Head of caudate nucleus (tissue), 42 donors: ENCODE data around the gene C1QBP.

Source experiments
- DNase-seq, 42 donors: peaks; one replicate each; pipeline versions ENCODE4 v3.0.0 to v3.0.0-alpha.2; 2020 to 2021; ENCODE audit warnings: mixed read lengths in 7 of 42
- intact Hi-C: fragments of 100-400 bp; cut with DNase I; formaldehyde crosslinking; loops from one replicate; pipeline ENCODE4 v1.15.0; 2022

C1QBP gene, protein sequence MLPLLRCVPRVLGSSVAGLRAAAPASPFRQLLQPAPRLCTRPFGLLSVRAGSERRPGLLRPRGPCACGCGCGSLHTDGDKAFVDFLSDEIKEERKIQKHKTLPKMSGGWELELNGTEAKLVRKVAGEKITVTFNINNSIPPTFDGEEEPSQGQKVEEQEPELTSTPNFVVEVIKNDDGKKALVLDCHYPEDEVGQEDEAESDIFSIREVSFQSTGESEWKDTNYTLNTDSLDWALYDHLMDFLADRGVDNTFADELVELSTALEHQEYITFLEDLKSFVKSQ

DNA sequence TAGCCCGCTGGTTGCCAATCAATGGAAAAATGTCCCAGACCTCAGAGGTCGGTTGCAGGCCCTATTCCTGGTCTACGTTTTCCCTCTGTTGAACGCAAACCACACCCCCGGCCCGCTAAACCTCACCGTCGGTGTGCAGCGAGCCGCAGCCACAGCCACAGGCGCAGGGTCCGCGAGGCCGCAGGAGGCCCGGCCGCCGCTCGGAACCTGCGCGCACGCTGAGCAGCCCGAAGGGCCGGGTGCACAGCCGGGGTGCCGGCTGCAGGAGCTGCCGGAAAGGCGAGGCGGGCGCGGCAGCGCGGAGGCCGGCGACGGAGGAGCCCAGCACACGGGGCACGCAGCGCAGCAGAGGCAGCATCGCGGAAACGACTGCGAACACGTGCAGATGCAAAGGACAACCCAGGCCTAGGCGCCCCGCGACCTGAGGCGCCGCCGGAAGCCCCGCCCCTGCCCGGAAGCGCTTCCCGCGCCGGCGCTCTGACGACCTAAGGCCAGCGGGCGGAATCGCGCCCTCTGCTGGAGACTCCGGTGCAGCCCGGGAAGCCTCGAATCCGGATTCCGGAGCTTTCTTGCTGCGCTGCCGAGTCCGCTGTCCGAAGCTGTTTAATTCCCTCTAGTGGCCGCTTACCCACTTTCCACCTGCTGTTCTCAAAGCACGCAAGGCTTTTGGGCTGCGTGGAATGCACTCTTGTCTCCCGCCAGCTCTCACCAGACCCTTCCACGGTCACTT lies at the start of gene C1QBP:
C1QBP (minus strand) TSS at position 440 of the 730 bp plus-strand sequence; CDS start at position 358, 82 bp downstream.
- intact Hi-C loops: loop anchor here (2.0 kb wide), 1 partner anchor 30 kb away; the partner anchor contains the start of gene DHX33
- DNase-seq: peak; percentile 74 to 97 (median 91)

GRCh38 chr17:5488752-5489151 lies 49.8 kb upstream of the C1QBP start:
- intact Hi-C loops: no loop called here
- no peak for DNase-seq

DNA sequence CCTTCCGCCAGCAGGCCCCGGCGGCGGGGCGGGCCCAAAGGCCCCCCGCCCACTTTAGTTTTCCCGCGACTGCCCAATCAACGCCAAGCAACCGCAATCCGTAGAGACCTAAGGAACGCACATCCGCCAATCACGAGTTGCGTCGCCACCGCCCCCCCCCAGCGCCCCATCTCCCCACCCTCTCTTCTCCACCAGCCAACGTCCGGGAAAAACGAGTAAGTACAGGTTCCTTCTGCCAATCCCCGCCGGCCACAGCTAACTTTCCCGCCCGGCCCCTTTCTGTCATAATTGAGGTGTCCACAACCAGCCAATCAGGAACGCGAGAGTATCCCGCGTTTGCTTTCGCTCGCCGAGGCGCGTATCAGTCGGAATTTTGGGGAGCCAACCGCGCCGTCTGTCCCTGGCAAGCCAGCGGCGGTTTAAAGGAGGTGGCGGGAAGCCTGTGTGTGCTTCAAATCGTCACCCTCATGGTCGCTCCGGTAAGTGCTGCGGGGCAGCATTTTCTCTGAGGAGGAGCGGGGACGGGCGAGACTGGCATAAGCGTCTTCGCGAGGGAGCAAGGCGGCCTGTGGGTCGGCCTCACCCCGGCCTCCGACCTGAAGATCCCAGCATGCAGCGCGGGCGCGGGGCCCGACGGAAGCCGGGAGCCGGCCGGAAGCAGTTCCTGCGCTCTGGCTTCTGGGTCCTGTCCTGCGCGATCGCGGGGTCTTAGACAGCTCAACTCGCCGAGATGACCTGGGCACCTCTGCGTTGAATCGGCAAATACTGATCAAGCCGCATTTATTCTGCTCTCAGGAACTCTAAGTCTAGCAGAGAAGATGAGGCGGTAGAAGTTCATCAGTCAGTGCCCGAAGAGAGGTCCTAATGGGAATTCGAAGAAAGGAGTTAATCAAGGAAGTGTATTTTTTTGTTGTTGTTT lies 47.5 kb upstream of the C1QBP start, which contains the start of gene MIS12:
MIS12 (plus strand) TSS at position 361 of the 919 bp plus-strand sequence. CDS start 2,297 bp downstream, outside the sequence.
- intact Hi-C loops: loop anchor here (2.0 kb wide), 1 partner anchor 18 kb away; the partner anchor contains the start of gene DHX33

GRCh38 chr17:5485270-5486205 lies 46.6 kb upstream of the C1QBP start, which contains the start of gene DERL2:
Gene DERL2 (minus strand): TSS chr17:5486178. CDS start chr17:5486161, 17 bp downstream.
- peak in 2 of 42 donors; percentile 17 to 47 for DNase-seq
- intact Hi-C loops: loop anchor here (2.0 kb wide), 1 partner anchor 17 kb away; the partner anchor contains the start of gene DHX33

More for the DNA sequence above, 47.5 kb upstream of the C1QBP start, which contains the start of gene MIS12:
- DNase-seq: peak; percentile 93 to 100 (median 98)

- intact Hi-C loops: no loop called here
- no peak for DNase-seq
Observed at GRCh38 chr17:5481451-5481850, 42.5 kb upstream of the C1QBP start.

DNA sequence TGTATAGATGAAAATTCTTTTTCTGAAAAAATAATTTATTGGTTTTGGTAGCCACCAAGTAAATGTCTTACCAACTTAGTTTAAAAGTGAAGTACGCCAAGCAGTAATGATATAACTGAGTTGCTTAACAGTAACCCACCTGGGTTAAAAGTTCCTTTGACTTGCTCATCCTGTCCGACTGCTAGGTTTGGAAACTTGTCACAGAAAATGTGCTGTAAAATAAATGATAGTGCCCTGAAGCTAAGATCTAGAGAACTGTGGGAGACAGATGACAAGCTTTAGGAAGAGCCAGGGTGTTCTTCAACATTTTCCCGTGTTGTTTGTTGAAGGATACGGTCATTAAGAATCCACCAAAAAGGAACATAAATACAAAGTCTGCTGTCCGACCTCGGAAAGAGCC lies 42.0 kb upstream of the C1QBP start:
- intact Hi-C loops: no loop called here
- no peak for DNase-seq

- no peak for DNase-seq
- intact Hi-C loops: no loop called here
Observed at GRCh38 chr17:5478992-5479391, 40.0 kb upstream of the C1QBP start.

DNA sequence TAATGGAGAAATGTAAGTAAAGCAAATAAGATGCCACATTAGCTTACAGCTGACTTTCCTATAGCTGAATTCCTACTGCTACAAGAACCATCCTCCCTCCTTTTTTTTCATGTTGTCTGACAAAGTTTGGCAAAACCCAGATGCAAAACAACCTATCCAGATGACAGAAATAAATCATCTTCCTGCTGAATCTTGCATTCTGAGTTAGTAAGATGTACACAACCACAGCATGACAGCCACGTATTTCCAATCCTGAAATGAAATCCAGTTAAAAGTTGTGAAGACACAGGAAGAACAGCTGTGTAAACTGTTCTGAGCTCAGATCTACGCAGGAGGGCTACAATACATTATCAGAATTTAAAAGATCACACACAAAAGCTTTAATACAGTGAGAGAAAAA lies 35.0 kb upstream of the C1QBP start:
- intact Hi-C loops: no loop called here
- DNase-seq: no peak

DNA sequence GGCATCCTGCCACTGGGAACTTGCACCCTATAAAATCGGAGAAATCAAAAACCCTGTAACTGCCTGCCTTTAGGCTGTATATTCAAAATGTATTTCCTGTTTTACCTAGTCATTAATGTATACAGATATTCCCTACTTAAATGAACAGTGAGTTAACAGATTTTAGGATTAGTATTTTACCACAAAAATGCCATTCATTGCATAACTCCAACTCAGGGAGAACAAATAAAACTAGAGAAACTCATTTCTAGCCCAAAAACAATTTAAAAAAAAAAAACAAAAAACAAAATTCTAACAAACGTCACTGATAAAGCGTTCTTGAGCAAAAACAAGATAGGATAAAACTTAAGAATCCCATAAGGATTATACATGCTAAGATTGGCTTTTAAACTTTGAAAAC lies 33.6 kb upstream of the C1QBP start:
- no peak for DNase-seq
- intact Hi-C loops: no loop called here

DNA sequence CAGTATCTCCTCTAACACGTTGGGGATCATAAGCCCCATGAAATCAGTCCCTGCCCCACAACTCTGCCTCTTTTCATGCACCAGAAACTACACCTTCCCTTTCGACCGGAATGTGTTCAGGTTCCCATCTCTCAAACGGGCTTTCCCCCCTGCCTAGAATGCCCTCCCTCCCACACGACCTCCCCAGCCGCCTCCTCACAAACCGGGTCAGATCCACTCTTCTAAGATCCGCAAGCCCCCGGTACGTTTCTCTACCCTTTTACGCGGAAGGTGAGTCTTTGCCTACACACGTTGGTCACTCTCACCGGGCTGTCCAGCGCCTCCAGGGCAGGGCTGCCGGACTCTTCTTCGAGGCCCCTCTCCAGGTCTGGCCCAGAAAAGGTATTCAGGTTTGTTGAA lies 29.1 kb upstream of the C1QBP start:
- peak in 4 of 42 donors; percentile 1 to 46 (median 21) for DNase-seq
- intact Hi-C loops: loop anchor here (2.0 kb wide), 2 partner anchors 19 to 29 kb away; partner anchors contain the start of genes C1QBP, DERL2 and MIS12

DNA sequence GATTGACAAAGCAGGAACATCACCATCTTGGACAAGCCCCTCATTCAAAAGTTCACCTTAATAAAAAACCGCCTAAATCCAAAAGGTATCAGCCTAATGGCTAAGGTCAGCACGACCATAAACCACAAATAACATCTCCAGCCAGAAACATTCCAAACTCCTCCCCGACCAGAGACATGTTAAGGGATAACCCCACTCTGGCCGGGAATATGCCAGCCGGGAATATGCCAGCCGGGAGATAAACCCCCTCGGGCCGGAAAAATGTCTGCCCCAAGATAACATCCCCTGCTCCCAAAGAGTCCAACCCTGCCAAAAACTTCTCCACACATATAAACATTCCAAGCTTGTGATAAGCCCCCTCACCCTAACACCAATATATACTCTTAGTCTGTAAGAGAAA lies 28.5 kb upstream of the C1QBP start:
- no peak for DNase-seq
- intact Hi-C loops: no loop called here

- intact Hi-C loops: no loop called here
- DNase-seq: no peak
Observed at GRCh38 chr17:5466295-5466694, 27.3 kb upstream of the C1QBP start.

DNA sequence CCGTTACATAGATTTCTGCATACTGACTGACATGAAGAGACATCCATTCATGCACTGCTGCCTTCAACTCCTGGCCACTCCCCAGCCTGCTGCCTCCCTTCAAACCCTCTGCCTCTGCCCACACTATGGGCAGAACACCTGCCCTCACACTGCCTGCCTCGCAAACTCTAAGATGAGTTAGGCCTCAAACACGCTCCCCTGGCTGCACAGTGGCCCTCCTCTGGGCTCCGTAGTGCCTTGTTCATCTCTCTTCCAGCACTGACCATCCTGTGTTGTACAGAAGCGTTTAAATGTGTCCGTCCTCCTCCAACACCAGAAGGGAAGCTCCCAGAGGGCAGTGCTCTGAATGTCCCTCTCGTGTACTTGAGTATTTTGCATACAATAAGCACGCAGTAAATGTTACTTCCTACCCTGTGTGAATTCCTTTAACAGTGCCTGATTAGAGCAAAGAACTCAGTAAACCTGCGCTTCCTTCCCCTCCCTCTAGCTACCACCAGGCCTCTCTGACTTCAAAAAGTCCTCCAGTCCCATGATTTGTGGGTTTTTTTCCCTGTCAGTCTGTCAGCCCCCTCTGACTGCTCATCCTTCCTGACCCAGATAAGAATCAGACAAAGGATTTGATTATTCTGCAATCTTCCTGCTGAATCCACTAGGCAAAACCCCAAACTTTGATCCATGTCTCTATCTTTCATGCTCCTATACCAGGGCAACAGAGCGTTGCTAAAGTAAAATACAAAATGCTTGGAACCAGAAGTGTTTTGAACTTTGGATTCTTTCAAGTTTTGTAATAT lies 26.0 kb upstream of the C1QBP start:
- no peak for DNase-seq
- intact Hi-C loops: no loop called here

DNA sequence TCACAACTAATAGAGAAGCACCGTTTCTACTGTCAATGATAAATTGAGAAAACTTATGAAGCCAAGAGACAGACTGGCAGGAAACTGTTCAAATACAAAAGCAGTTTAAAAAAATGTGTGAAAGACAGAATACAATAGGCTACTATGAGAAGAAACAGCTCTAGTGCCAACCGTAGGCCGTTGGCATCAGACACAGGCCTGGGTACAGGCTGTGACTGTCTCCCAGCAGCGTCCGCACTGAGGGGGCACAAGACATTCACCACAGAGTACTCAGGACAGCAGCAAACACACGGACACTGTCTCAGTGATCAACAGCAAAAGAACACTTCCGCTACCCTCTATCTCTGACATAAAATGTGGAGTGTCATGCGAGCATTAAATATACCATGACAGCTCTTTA lies 7.8 kb upstream of the C1QBP start:
- intact Hi-C loops: no loop called here
- DNase-seq: peak; percentile 64 to 94 (median 85)

DNA sequence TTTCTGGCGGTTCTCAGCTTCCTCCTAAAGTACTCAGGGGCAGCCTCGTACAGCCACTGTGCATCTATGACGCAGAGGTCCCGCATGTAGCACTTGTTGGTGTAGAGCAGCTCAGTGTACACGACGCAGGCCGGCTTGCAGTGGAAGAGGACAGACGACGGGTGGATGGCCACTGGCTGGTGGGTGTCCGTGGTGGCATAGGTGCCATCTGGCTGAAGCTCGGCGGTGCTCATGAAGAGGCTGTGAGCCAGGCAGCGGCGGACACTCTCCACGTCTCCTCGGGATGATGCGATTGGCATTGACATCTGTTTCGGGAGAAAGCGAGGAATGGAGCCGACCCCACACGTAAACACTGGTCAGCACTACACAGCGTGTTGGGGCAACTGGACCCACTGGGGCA lies 5.3 kb upstream of the C1QBP start:
- intact Hi-C loops: no loop called here

GRCh38 chr17:5443728-5444127 lies 4.8 kb upstream of the C1QBP start:
- intact Hi-C loops: no loop called here
- no peak for DNase-seq

More for the DNA sequence above, 5.3 kb upstream of the C1QBP start:
- DNase-seq: no peak

- DNase-seq: no peak
- intact Hi-C loops: loop anchor here (2.0 kb wide), 1 partner anchor 29 kb away; the partner anchor contains the start of gene DHX33
Observed at GRCh38 chr17:5439446-5439764, 450 bp upstream of the C1QBP start.
